GM21381 (cell line): ENCODE measurements around the gene SYDE1.
A peak's percentile ranks its signal among the peaks of the same experiment; 100 is the strongest.

Experiments
- ATAC-seq: cut with Tn5 transposase; IDR thresholded peaks from one replicate; pipeline ENCODE4 v1.9.1; 2021; ENCODE audit warnings: mild to moderate bottlenecking, moderate library complexity; ENCODE audit not compliant: unreplicated experiment

The SYDE1 gene

GRCh38 chr19:15124572-15125231 is 17.5 kb downstream of the SYDE1 start:
- no peak for ATAC-seq

GRCh38 chr19:15125232-15126067 is 18.2 kb downstream of the SYDE1 start:
- peak; percentile 87 for ATAC-seq

- no peak for ATAC-seq
These were observed 19.1 kb downstream of the SYDE1 start for GRCh38 chr19:15126131-15126910.

- no peak for ATAC-seq
These were observed 21.1 kb downstream of the SYDE1 start for GRCh38 chr19:15128162-15128770.

- ATAC-seq, result no peak
These were observed 22.8 kb downstream of the SYDE1 start for GRCh38 chr19:15129856-15130585.

- ATAC-seq, result no peak
These were observed 29.2 kb downstream of the SYDE1 start for GRCh38 chr19:15136234-15136954.

GRCh38 chr19:15137777-15138176 is 30.6 kb downstream of the SYDE1 start:
- no peak for ATAC-seq

- ATAC-seq, result no peak
These were observed 31.2 kb downstream of the SYDE1 start for GRCh38 chr19:15138427-15138826.

- no peak for ATAC-seq
These were observed 33.9 kb downstream of the SYDE1 start for GRCh38 chr19:15141143-15141542.

- no peak for ATAC-seq
These were observed 35.1 kb downstream of the SYDE1 start for GRCh38 chr19:15142313-15142712.

GRCh38 chr19:15144046-15144646 is 36.9 kb downstream of the SYDE1 start:
- no peak for ATAC-seq

GRCh38 chr19:15147090-15147489 is 39.9 kb downstream of the SYDE1 start:
- no peak for ATAC-seq

GRCh38 chr19:15149737-15150136 is 42.5 kb downstream of the SYDE1 start:
- ATAC-seq, result no peak

- ATAC-seq, result no peak
These were observed 46.9 kb downstream of the SYDE1 start for GRCh38 chr19:15154002-15154612.

- ATAC-seq, result no peak
These were observed 48.1 kb downstream of the SYDE1 start for GRCh38 chr19:15155296-15155695.

- ATAC-seq, result no peak
These were observed 49.2 kb downstream of the SYDE1 start for GRCh38 chr19:15156391-15156790.

GRCh38 chr19:15159251-15159650 is 52.0 kb downstream of the SYDE1 start:
- ATAC-seq, result no peak

- no peak for ATAC-seq
These were observed 54.1 kb downstream of the SYDE1 start for GRCh38 chr19:15161028-15161984.
